ENCODE results near the gene CLPSL1. TPM values are rescaled to one million over a fixed set of nuclear protein-coding genes. Genes with fewer than 3 reads are reported as not detected.

CLPSL1 gene
- total and polyA plus RNA-seq, 2 donors (not counting 1 experiment from before 2014, with no cell fraction given), result not detected

- no peak for DNase-seq (ENCODE audit: low read depth in 2 of 2)
- no peaks in the 10 kb centered on the region for H4K20me1 ChIP-seq (ENCODE audit: control insufficient read depth, extremely low read depth, insufficient read depth, low read length)
- H3K36me3 ChIP-seq (ENCODE audit: control insufficient read depth, insufficient read depth, low read length), result no peaks in the 10 kb centered on the region
- H3K4me1 ChIP-seq (ENCODE audit: control insufficient read depth, extremely low read depth, insufficient read depth, low read length), result no peaks in the 10 kb centered on the region
- H3K79me2 ChIP-seq (ENCODE audit: control insufficient read depth, insufficient read depth, low read length), result no peaks in the 10 kb centered on the region
- no peak for TF ChIP-seq CTCF (conservative IDR thresholded peaks at IDR 0.05 in 1 of 2, IDR thresholded peaks at IDR 0.05 in 1 of 2; ENCODE audit: low read depth in 1 of 2, low read length in 2 of 2)
- TF ChIP-seq EZH2 (IDR thresholded peaks at IDR 0.05; ENCODE audit: low read length, missing control alignments), result no peak
- H3K4me3 ChIP-seq (replicated peaks in 1 of 4; ENCODE audit: control extremely low read depth in 1 of 4, insufficient read depth in 1 of 4, low read depth in 3 of 4, low read length in 4 of 4), result no peak overlapping the region
- H2AFZ ChIP-seq (ENCODE audit: low read length), result no peak overlapping the region
- H3K27me3 ChIP-seq (ENCODE audit: control insufficient read depth, insufficient read depth, low read length), result peaks cover 3% of the 10 kb centered on the region
- no peak overlapping the region for H3K9ac ChIP-seq (ENCODE audit: insufficient read depth, low read length)
- no peak overlapping the region for H3K27ac ChIP-seq (ENCODE audit: insufficient read depth, low read length)
- H3K9me3 ChIP-seq (ENCODE audit: control insufficient read depth, insufficient read depth, low read depth, low read length), result no peaks in the 10 kb centered on the region
- no peak overlapping the region for H3K4me2 ChIP-seq (ENCODE audit: extremely low read depth, insufficient read depth, low read length)
Observed at GRCh38 chr6:35801148-35801547, 20.3 kb downstream of the CLPSL1 start.

- no peaks in the 10 kb centered on the region for H3K4me1 ChIP-seq (ENCODE audit: control insufficient read depth, extremely low read depth, insufficient read depth, low read length)
- H3K9me3 ChIP-seq (ENCODE audit: control insufficient read depth, insufficient read depth, low read depth, low read length), result no peaks in the 10 kb centered on the region
- DNase-seq (ENCODE audit: low read depth in 2 of 2), result peak; percentile 11 to 15
- no peaks in the 10 kb centered on the region for H4K20me1 ChIP-seq (ENCODE audit: control insufficient read depth, extremely low read depth, insufficient read depth, low read length)
- TF ChIP-seq CTCF (conservative IDR thresholded peaks at IDR 0.05 in 1 of 2, IDR thresholded peaks at IDR 0.05 in 1 of 2; ENCODE audit: low read depth in 1 of 2, low read length in 2 of 2), result no peak
- no peak for TF ChIP-seq EZH2 (IDR thresholded peaks at IDR 0.05; ENCODE audit: low read length, missing control alignments)
- H3K27me3 ChIP-seq (ENCODE audit: control insufficient read depth, insufficient read depth, low read length), result no peaks in the 10 kb centered on the region
- H3K27ac ChIP-seq (ENCODE audit: insufficient read depth, low read length), result no peak within 1 kb of the TSS
- no peak within 1 kb of the TSS for H3K9ac ChIP-seq (ENCODE audit: insufficient read depth, low read length)
- no peak within 1 kb of the TSS for H2AFZ ChIP-seq (ENCODE audit: low read length)
- no peaks in the 10 kb centered on the region for H3K79me2 ChIP-seq (ENCODE audit: control insufficient read depth, insufficient read depth, low read length)
- peak within 1 kb of the TSS in 2 of 4 experiments; percentile 27 to 35 for H3K4me3 ChIP-seq (replicated peaks in 1 of 4; ENCODE audit: control extremely low read depth in 1 of 4, insufficient read depth in 1 of 4, low read depth in 3 of 4, low read length in 4 of 4)
- H3K36me3 ChIP-seq (ENCODE audit: control insufficient read depth, insufficient read depth, low read length), result no peaks in the 10 kb centered on the region
- H3K4me2 ChIP-seq (ENCODE audit: extremely low read depth, insufficient read depth, low read length), result peak within 1 kb of the TSS; percentile 32
Observed at GRCh38 chr6:35804996-35805736, 24.3 kb downstream of the CLPSL1 start, which contains the start of gene LHFPL5. LHFPL5 (plus strand) TSS chr6:35805352; CDS start chr6:35805671, 319 bp downstream.

GRCh38 chr6:35808688-35809087, 27.9 kb downstream of the CLPSL1 start:
- peak in 1 of 2 donors; percentile 11 for DNase-seq (ENCODE audit: low read depth in 2 of 2)
- TF ChIP-seq EZH2 (IDR thresholded peaks at IDR 0.05; ENCODE audit: low read length, missing control alignments), result no peak
- no peak for TF ChIP-seq CTCF (conservative IDR thresholded peaks at IDR 0.05 in 1 of 2, IDR thresholded peaks at IDR 0.05 in 1 of 2; ENCODE audit: low read depth in 1 of 2, low read length in 2 of 2)
- Histone ChIP-seq H3K9me3 (ENCODE audit: control insufficient read depth, insufficient read depth, low read depth, low read length) (no peaks in the 10 kb centered on the region), H3K79me2 (ENCODE audit: control insufficient read depth, insufficient read depth, low read length) (no peaks in the 10 kb centered on the region), H3K36me3 (ENCODE audit: control insufficient read depth, insufficient read depth, low read length) (no peaks in the 10 kb centered on the region), H3K27ac (ENCODE audit: insufficient read depth, low read length) (no peak overlapping the region), H3K4me2 (ENCODE audit: extremely low read depth, insufficient read depth, low read length) (no peak overlapping the region), H3K9ac (ENCODE audit: insufficient read depth, low read length) (no peak overlapping the region), H3K4me1 (ENCODE audit: control insufficient read depth, extremely low read depth, insufficient read depth, low read length) (no peaks in the 10 kb centered on the region), H3K27me3 (ENCODE audit: control insufficient read depth, insufficient read depth, low read length) (no peaks in the 10 kb centered on the region), H4K20me1 (ENCODE audit: control insufficient read depth, extremely low read depth, insufficient read depth, low read length) (no peaks in the 10 kb centered on the region), H2AFZ (ENCODE audit: low read length) (no peak overlapping the region), H3K4me3 (replicated peaks in 1 of 4; ENCODE audit: control extremely low read depth in 1 of 4, insufficient read depth in 1 of 4, low read depth in 3 of 4, low read length in 4 of 4) (no peak overlapping the region)

Data from fibroblast of lung (primary cell).